GM21360 (cell line): Measurements from ENCODE around the gene KRTAP5-6.
"Not testable (repeated sequence)": the region's sequence is repeated elsewhere in the genome, so short reads cannot be mapped to it uniquely, and the experiment has no call there.

Source experiments
- ATAC-seq: cut with Tn5 transposase; IDR thresholded peaks from one replicate; pipeline ENCODE4 v1.9.1; 2021; ENCODE audit warnings: mild to moderate bottlenecking, moderate library complexity; ENCODE audit not compliant: unreplicated experiment

Gene KRTAP5-6

GRCh38 chr11:1683216-1683615 is 13.8 kb upstream of the KRTAP5-6 start:
- not testable (repeated sequence) for ATAC-seq

GRCh38 chr11:1683904-1684572 is 13.0 kb upstream of the KRTAP5-6 start:
- not testable (repeated sequence) for ATAC-seq

- not testable (repeated sequence) for ATAC-seq
Observed at GRCh38 chr11:1684886-1685874, 11.8 kb upstream of the KRTAP5-6 start.

- ATAC-seq: not testable (repeated sequence)
Observed at GRCh38 chr11:1686220-1686619, 10.8 kb upstream of the KRTAP5-6 start.

- not testable (repeated sequence) for ATAC-seq
Observed at GRCh38 chr11:1688336-1688947, 8.6 kb upstream of the KRTAP5-6 start.

GRCh38 chr11:1689250-1690166 is 7.5 kb upstream of the KRTAP5-6 start:
- not testable (repeated sequence) for ATAC-seq

- no peak for ATAC-seq
Observed at GRCh38 chr11:1690167-1691025, 6.6 kb upstream of the KRTAP5-6 start.

GRCh38 chr11:1691026-1691877 is 5.7 kb upstream of the KRTAP5-6 start:
- no peak for ATAC-seq

GRCh38 chr11:1691878-1692707 is 4.9 kb upstream of the KRTAP5-6 start:
- ATAC-seq: no peak

- no peak for ATAC-seq
Observed at GRCh38 chr11:1692708-1693326, 4.2 kb upstream of the KRTAP5-6 start.

- no peak for ATAC-seq
Observed at GRCh38 chr11:1693327-1694063, 3.5 kb upstream of the KRTAP5-6 start.

GRCh38 chr11:1694064-1694845 is 2.7 kb upstream of the KRTAP5-6 start:
- peak; percentile 64 for ATAC-seq

- ATAC-seq: no peak
Observed at GRCh38 chr11:1694846-1695547, 2.0 kb upstream of the KRTAP5-6 start.

GRCh38 chr11:1695548-1696108 is 1.4 kb upstream of the KRTAP5-6 start:
- ATAC-seq: no peak

- ATAC-seq: no peak
Observed at GRCh38 chr11:1699771-1700170, 2.8 kb downstream of the KRTAP5-6 start.
